GM06990 (cell line): ENCODE results near the gene AFG1L.

ENCODE experiments used
- DNase-seq: peaks from one replicate; pipeline ENCODE4 v3.0.0-alpha.2; 2011; ENCODE audit not compliant: insufficient read length; ENCODE audit errors: extremely low read depth
- H3K27me3 ChIP-seq: replicated peaks from 2 replicates; pipeline ENCODE4 v1.6.0; 2011; ENCODE audit warnings: low read length; ENCODE audit not compliant: control insufficient read depth, insufficient read depth
- H3K36me3 ChIP-seq: 2 replicates; pipeline ENCODE4 v1.5.1; 2011; ENCODE audit warnings: low read length; ENCODE audit not compliant: control insufficient read depth, insufficient read depth
- H3K4me3 ChIP-seq: replicated peaks from 2 replicates; pipeline ENCODE4 v1.5.1; 2011; ENCODE audit warnings: low read depth, mild to moderate bottlenecking, control low read depth, low read length
- TF ChIP-seq, protein P1 (sequence below): IDR thresholded peaks from 2 replicates; pipeline ENCODE4 v1.5.1; 2011; ENCODE audit warnings: low read length, control low read depth, mild to moderate bottlenecking, inconsistent platforms; ENCODE audit not compliant: insufficient read depth, poor library complexity, severe bottlenecking

AFG1L gene

DNA sequence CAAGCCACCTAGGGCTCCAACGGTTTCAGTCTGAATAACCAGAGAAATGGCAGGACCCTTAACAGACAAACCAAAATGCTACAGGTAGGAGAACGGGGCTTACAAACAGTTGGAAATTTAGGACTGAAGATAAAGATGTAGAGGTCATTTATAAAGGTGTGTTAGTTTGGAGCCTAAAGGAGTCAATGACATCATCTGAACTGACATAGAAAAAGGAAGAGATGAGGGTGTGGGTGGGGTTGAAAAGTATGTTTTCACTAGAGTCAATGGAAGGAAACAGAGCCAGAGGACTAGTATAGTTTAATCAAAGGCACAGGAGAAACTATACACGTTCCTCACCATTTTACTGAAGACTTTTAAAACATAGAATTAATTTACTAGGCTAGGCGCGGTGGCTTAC is 194.8 kb downstream of the AFG1L start:
- TF ChIP-seq, protein P1, sequence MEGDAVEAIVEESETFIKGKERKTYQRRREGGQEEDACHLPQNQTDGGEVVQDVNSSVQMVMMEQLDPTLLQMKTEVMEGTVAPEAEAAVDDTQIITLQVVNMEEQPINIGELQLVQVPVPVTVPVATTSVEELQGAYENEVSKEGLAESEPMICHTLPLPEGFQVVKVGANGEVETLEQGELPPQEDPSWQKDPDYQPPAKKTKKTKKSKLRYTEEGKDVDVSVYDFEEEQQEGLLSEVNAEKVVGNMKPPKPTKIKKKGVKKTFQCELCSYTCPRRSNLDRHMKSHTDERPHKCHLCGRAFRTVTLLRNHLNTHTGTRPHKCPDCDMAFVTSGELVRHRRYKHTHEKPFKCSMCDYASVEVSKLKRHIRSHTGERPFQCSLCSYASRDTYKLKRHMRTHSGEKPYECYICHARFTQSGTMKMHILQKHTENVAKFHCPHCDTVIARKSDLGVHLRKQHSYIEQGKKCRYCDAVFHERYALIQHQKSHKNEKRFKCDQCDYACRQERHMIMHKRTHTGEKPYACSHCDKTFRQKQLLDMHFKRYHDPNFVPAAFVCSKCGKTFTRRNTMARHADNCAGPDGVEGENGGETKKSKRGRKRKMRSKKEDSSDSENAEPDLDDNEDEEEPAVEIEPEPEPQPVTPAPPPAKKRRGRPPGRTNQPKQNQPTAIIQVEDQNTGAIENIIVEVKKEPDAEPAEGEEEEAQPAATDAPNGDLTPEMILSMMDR = no peak
- H3K4me3 ChIP-seq = no peak overlapping the region
- DNase-seq = no peak

DNA sequence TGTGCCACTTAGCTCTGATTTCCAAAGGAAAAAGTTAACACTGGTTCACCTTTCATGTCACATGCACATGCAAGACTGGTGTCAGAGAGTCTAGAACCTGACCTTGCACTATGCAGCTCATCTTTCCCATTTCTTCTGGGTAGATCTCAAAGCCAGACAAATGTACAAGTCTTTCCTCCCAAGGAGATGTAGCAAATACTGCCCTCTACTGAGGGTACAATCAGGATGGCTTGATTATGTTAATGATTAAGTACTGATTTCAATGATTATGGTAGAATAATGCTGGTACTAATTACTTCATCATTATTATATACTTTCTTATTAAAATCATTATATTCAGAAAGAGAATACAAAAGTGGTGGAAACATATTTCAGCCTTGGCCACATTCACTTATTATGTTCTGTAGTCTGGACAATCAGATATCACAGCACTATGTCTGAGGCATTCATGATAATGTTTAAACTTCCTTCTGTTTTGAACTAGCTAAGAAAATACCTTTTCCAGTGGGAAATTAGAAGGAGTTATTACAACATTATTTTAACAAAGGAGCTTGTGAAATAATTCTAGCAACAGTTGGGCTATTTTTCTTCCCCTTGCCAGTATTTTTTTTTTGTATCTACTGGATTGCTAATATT is 197.4 kb downstream of the AFG1L start:
- Histone ChIP-seq H3K36me3 (no peaks in the 10 kb centered on the region), H3K4me3 (no peak overlapping the region), H3K27me3 (no peaks in the 10 kb centered on the region)
- peak; percentile 10 for DNase-seq
- TF ChIP-seq, protein P1 = peak; percentile 58

More for the DNA sequence above, 194.8 kb downstream of the AFG1L start:
- Histone ChIP-seq H3K27me3 (no peaks in the 10 kb centered on the region), H3K36me3 (no peaks in the 10 kb centered on the region)

DNA sequence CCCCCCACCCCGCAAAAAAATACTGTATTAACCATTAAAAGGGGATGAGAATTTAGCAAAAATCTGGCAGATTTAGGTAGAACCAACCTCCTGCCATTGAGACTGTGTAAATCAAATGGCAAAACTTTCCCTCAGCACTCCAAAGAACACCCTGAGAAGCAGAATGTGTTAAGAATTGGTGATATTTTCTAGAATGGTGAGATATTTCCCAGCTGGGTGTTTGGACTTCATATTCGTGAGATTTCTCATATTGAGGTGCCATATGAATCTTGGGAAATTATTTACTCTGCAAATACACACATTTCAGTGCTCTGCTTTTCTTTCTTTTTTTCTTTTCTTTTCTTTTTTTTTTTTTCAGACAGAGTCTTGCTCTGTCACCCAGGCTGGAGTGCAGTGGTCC is 199.6 kb downstream of the AFG1L start:
- no peaks in the 10 kb centered on the region for H3K36me3 ChIP-seq
- H3K4me3 ChIP-seq = no peak overlapping the region
- H3K27me3 ChIP-seq = no peaks in the 10 kb centered on the region
- TF ChIP-seq, protein P1 = no peak
- DNase-seq = no peak

DNA sequence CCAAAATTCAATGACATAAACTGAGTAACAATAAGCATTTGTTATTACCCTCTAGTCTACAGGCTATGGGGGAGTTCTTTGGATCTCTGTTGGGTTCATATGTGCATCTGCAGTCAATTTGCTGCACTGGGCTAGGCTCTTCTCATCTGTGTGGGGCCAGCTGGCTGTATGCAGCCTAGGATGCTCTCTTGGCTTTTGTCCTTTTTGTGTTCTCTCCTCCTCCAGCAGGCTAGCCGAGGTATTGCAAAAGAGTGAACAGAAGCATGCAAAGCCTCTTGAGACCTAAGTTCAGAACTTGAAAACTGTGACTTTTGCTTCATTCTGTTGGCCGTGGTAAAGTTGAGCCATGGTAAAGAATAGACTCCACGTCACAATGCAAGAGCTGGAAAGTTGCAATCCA is 203.0 kb downstream of the AFG1L start:
- peak; percentile 13 for DNase-seq
- Histone ChIP-seq H3K27me3 (no peaks in the 10 kb centered on the region), H3K36me3 (no peaks in the 10 kb centered on the region), H3K4me3 (no peak overlapping the region)
- TF ChIP-seq, protein P1 = peak; percentile 58

DNA sequence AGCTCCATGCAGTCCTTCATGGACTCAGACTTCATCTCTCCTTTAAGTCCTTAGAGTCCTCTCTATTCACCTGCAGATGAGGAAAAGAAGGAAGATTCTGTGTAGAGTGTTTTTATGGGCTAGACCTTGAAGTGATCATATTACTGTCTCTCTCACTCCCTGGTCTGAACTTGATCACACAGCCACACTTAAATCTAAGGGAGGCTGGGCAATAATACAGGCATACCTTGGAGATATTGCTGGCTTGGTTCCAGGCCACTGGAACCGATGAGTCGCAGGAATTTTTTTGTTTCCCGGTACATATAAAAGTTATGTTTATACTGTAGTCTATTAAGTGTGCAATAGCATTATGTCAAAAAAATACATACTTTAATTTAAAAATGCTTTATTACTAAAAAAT is 206.7 kb downstream of the AFG1L start:
- DNase-seq = no peak
- Histone ChIP-seq H3K36me3 (no peaks in the 10 kb centered on the region), H3K27me3 (no peaks in the 10 kb centered on the region), H3K4me3 (no peak overlapping the region)
- TF ChIP-seq, protein P1 = no peak

DNA sequence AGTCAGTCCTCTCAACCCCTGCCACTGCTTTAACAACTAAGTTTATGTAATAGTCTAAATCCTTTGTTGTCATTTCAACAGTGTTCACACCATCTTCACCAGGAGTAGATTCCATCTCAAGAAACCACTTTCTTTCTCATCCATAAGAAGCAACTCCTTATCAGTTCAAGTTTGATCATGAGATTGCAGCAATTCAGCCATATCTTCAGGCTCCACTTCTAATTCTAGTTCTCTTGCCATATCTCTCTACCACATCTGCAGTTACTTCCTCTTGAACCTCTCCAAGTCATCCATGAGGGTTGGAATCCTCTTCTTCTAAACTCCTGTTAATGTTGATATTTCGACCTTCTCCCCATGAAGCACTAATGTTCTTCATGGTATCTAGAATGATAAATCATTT is 208.0 kb downstream of the AFG1L start:
- no peak overlapping the region for H3K4me3 ChIP-seq
- H3K36me3 ChIP-seq = no peaks in the 10 kb centered on the region
- no peaks in the 10 kb centered on the region for H3K27me3 ChIP-seq
- TF ChIP-seq, protein P1 = no peak
- no peak for DNase-seq
